Measurements from ENCODE around the gene INF2.
A peak's percentile ranks its signal among the peaks of the same experiment; 100 is the strongest.

The INF2 gene

DNA sequence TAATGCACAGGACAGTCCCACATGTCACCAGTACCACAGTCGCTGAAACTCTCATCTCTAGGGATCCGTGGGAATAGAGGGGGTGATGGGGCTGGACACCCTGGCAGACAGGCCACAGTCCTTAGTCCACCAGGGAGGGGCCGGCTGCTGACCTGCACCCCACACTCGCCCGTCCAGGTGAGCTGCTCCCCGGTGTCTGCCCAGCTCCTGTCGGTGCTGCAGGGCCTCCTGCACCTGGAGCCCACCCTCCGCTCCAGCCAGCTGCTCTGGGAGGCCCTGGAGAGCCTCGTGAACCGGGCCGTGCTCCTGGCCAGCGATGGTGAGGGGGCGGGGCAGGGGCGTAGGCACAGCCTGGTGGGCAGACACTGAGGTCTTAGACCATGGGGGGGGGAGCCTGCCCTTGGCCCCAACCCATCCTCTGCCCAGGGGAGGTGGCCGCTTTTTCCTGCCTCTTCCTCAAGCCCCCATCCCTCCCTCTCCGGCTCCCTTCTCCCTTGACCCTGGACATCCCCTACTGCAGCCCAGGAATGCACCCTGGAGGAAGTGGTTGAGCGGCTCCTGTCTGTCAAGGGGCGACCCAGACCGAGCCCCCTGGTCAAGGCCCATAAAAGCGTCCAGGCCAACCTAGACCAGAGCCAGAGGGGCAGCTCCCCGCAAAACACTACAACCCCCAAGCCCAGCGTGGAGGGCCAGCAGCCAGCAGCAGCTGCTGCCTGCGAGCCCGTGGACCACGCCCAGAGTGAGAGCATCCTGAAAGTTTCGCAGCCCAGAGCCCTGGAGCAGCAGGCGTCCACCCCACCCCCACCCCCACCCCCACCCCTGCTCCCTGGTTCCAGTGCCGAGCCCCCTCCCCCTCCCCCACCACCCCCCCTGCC, 17.6 kb downstream of the INF2 start:
- DNase-seq, result no peak

- no peak for DNase-seq
These were observed 18.5 kb downstream of the INF2 start for GRCh38 chr14:104707608-104708595.

GRCh38 chr14:104708606-104709268, 19.3 kb downstream of the INF2 start:
- peak; percentile 60 for DNase-seq

DNA sequence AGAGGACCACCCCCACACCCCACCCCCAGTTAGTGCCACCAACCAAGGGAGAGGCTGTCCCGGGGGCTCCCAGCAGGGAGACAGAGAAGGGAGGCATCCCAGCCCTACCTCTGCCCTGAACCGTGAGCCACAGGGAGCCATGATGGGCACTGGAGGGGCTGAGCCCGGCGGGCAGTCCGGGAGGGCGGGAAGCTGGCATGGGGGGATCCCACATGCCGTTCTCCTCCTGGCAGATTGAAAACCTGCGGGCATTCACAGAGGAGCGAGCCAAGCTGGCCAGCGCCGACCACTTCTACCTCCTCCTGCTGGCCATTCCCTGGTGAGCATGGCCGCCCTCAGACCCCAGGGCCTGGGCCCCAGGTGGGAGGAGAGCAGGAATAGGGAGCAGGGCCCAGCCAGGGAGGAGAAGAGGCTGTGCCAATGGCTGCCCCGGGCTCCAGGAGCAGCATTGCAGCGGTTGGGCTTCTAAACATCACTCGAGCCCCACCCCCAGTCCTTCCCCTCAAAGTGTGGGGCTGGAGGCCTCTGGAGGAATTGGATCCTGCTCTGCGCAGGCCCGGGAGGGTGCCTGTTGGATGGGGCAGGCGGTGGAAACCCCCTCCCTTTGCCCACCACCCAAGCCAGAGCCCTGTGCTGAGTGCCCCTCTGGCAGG, 20.1 kb downstream of the INF2 start:
- no peak for DNase-seq

DNA sequence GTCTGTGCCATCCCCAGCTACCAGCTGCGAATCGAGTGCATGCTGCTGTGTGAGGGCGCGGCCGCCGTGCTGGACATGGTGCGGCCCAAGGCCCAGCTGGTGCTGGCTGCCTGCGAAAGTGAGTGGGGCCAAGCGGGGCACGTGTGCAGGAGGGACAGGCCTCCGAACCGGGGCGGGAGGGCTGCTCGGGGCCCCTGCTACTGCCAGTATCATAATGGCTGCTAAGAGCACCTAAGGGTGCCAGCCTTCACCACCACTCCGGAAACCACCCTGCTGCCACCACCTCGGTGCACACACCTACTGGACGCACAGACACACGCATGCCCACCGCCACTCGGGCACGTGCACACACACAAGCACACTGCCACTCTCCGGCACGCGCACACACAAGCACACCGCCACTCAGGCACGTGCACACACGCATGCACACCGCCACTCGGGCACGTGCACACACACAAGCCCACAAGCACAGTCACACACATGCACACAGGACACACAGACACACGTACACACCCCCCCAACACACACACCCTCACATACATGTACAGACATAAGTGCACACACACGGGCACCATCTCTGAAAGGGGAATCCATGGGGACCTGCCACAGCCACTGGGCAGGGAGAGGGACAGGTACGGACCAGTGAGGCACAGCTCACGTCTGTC, 20.8 kb downstream of the INF2 start:
- DNase-seq, result no peak

- no peak for DNase-seq
These were observed 23.7 kb downstream of the INF2 start for GRCh38 chr14:104712881-104713734.

GRCh38 chr14:104714066-104714465, 24.6 kb downstream of the INF2 start:
- DNase-seq, result no peak

DNA sequence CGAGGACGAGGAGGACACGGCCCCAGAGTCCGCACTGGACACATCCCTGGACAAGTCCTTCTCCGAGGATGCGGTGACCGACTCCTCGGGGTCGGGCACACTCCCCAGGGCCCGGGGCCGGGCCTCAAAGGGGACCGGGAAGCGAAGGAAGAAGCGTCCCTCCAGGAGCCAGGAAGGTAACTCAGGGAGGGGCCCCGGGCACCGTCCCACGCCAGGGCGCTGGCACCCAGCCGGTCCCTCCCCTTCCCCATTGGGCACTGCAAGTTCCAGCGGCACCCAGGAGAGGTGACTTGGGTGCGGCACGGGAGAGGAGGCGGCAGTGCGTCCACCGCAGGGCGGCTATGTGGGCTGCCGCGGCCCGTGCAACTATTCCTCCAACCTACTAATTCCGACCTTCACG, 25.3 kb downstream of the INF2 start:
- DNase-seq, result no peak

DNA sequence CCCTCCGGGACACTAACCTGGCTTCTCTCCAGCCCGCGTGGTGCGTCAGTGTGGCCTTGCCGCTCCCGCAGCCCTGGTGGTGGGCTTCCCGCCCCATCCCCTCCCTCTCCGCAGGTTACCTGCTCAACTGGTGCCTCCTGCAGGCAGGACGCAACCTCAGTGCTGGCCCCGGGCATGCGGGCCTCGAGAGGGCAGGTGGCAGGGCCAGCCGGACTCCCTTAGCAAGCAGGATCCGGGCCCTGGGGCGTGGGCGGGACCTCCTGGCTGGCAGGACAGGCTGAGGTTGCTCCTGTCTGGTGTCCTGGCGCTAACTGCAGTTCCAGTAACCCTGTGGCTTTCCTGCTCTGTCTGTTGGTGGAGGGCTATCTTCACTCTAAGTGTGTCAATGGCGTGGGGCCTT, 26.0 kb downstream of the INF2 start:
- DNase-seq, result no peak

- DNase-seq, result no peak
These were observed 26.5 kb downstream of the INF2 start for GRCh38 chr14:104715871-104716270.

- DNase-seq, result no peak
These were observed 27.7 kb downstream of the INF2 start for GRCh38 chr14:104717137-104717536.

DNA sequence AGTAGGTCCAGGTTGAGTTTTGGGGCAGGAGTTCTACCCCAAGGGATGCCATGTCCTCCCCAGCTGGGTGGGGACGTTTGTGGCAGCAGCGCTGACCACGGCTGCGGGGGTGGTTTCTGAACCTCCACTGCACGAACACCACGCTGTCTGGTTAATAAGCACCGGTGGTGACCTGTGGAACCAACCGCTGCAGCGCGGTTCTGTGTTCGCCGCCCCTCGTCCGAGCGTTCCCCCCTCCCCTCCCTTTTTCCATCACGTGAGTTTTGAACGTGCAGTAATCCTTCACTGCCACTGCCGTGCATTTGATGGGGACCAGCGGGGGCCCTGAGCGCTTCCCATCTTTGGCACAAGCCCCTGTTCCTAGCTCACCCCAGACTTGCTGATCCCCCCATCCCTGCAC, 28.2 kb downstream of the INF2 start:
- DNase-seq, result no peak

DNA sequence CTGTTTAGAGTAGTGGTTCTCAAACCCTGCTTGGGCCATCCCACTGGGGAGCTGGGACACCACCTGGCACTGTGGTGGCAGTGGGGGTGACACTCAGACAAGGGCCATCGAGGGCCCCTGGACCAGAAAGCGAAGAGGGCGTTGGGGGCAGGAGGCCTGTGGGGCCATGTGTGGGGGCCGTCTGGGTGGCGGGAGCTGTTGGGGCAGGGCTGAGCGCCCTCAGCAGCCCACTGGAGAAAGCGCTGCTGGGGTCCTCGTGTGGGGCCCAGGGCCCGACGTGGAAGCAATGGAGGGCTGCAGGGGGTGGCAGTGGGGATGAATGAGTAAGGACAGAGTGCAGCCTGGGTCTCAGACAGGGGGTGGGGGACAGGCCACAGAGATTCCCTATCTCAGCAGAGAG, 28.7 kb downstream of the INF2 start:
- DNase-seq, result no peak

DNA sequence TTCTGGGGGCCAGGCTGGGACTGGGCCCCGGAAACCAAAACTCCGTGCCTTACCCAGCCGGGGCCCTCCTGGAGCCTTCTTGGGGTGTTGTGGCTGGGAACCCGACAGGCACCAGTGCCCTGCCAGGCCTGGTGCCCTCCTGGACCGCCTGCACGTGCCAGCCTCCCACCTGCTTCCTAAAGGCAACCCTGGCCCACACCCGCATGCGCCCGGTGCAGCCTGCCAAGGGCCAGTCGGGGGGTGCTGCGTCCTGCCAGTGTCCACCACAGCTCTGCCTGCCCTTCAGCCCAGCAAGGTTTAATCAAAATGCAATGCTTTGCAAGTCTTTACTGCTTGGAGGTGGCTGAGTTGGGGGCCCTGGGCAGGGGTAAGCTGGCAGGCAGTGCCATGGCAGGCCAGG, 29.5 kb downstream of the INF2 start:
- DNase-seq, result no peak

GRCh38 chr14:104719343-104719742, 29.9 kb downstream of the INF2 start:
- no peak for DNase-seq

DNA sequence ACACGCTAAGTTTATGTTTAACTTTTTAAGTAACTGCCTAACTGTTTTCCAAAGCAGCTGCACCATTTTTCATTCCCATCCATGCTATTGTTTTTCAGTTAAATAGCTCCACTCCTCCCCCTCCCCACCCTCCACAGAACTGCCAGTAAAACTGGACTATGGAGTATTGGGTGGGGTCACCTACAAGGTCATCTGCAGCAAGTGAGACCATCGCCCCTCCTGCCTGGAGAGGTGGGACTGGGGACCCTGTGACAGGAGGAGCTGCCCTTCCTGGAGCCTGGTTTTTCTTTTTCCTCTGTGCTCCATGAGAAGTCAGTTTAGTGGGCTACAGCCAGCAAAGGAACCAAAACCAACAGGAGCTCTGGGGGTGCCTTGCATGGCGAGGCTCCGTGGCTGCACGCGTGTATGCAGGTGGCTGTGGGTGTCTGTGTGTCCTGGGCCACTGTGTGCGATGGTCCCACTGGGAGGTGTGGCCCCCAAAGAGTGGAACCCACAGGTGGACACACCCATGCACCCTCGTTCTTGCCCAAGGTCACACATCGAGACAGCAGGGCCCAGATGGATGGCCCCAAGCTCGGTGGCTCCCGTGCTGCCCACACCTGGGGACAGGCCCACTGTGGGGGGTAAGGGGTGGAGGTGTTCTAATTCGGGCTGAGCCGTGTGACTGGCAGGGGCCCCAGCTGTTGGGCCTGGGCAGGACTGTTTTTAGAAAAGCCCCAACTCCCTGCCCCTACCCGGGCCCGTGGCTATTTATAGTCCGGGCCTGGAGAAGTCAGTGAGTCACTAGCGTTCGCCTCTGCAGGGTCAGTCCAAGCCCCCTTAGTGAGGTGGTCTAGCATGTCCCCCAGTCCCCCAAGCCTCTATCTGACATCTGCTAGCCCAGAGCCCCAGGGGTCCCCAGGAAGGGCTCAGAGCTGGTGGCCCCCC, 32.4 kb downstream of the INF2 start:
- DNase-seq, result no peak

DNA sequence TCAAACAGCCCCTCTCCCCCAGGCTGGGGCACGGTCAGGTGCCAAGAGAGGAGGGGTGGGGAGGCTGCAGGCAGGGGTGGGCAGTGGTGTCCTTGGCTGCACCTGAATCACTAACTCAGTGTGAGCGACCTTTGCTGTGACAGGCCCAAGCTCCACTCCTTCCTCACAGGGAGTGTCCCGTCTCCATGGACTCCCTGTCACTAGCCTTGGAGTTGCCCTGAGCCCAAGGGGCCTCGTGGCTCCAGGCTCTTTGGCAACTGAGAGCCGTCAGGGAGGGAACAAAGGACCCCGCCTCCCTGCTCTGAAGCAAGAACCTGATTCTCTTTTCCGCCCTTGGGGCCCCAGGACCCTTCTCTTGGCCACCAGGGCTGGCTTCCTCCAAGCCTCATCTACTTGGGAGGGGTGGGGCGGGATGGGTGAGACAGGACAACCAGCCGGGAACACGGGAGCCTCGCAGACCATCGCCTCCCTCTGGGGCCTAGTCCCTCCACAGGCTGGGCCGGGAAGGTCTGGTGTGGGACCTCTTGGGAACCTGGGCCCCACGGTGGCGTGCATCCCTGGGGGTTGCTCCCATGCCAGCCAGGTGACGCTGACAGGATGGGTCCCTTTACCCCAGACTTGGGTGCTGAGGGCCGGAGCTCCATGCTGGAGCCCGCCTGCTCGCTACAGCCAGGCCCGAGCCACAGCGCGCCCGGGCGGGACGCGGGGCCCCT, 33.7 kb downstream of the INF2 start:
- DNase-seq, result no peak

DNA sequence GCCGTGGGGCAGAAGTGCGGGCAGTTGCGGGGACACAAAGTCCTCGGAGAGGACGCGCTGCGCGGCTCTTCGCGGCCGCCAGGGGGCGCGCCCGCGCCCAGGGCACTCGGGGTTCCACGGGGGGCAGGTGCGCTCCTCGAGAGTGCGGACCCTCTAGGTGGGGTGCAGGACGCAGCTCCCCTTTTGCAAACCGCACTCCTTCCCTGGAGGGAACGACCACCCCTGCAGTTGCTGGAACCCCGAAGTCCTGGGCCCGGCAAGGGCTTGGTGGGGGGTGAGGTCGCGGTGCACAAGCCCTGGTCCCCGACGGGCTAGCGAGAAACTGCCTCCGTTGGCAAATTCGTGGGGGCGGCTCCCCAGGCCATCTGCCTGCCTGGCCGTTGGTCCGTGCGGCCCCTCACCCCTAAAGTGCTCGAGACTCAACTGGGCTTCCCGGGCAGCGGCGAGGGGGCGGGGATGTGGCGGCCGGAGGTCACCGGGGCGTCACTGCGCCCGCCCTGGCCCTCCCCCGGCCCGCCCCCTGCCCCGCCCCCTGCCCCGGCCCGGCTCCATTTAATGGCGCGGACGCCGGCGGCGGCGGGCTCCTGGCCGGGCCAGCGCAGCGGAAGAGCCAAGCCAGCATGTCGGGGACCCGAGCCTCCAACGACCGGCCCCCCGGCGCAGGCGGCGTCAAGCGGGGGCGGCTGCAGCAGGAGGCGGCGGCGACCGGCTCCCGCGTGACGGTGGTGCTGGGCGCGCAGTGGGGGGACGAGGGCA, 34.4 kb downstream of the INF2 start, which contains the start of gene ADSS1:
Gene ADSS1, plus strand, starts transcription at position 579 of the 756 bp plus-strand sequence. Its CDS starts 42 bp downstream, at position 621.
- DNase-seq, result peak; percentile 28
